ENCODE data around the gene SCNN1B. TPM values are rescaled to one million over a fixed set of nuclear protein-coding genes. Genes with fewer than 3 reads are reported as not detected.

The SCNN1B gene
- total RNA-seq, 1 donor from 2014 or later = 16.1 TPM

- Histone ChIP-seq H3K9me3 (peaks cover 0 to 4% of the 10 kb centered on the region in 2 donors), H3K27me3 (no peaks in the 10 kb centered on the region), H3K36me3 (no peaks in the 10 kb centered on the region), H3K4me1 (no peaks in the 10 kb centered on the region), H3K4me3 (no peak overlapping the region), H3K27ac (no peak overlapping the region)
- no peak for DNase-seq (ENCODE audit: low spot score in 2 of 2)
- TF ChIP-seq CTCF (IDR thresholded peaks at IDR 0.05) = no peak
- intact Hi-C loops (cut with DNase I) = no loop called here
These were observed 35.9 kb downstream of the SCNN1B start for GRCh38 chr16:23337836-23338550.

GRCh38 chr16:23339787-23340186 lies 37.7 kb downstream of the SCNN1B start:
- H3K27me3 ChIP-seq = no peaks in the 10 kb centered on the region
- H3K4me3 ChIP-seq = no peak overlapping the region
- no peak for TF ChIP-seq CTCF (IDR thresholded peaks at IDR 0.05)
- H3K4me1 ChIP-seq = no peaks in the 10 kb centered on the region
- no peak overlapping the region for H3K27ac ChIP-seq
- H3K36me3 ChIP-seq = no peaks in the 10 kb centered on the region
- intact Hi-C loops (cut with DNase I) = no loop called here
- H3K9me3 ChIP-seq = peaks cover 0 to 4% of the 10 kb centered on the region in 2 donors
- DNase-seq (ENCODE audit: low spot score in 2 of 2) = no peak

GRCh38 chr16:23342083-23342640 lies 40.1 kb downstream of the SCNN1B start:
- Histone ChIP-seq H3K27me3 (no peaks in the 10 kb centered on the region), H3K4me1 (no peaks in the 10 kb centered on the region), H3K36me3 (no peaks in the 10 kb centered on the region), H3K9me3 (peaks cover 0 to 4% of the 10 kb centered on the region in 2 donors), H3K4me3 (no peak overlapping the region), H3K27ac (no peak overlapping the region)
- no peak for TF ChIP-seq CTCF (IDR thresholded peaks at IDR 0.05)
- no peak for DNase-seq (ENCODE audit: low spot score in 2 of 2)
- intact Hi-C loops (cut with DNase I) = no loop called here

GRCh38 chr16:23343643-23344612 lies 41.8 kb downstream of the SCNN1B start:
- Histone ChIP-seq H3K27ac (no peak overlapping the region), H3K4me3 (no peak overlapping the region), H3K36me3 (no peaks in the 10 kb centered on the region), H3K27me3 (no peaks in the 10 kb centered on the region), H3K4me1 (no peaks in the 10 kb centered on the region), H3K9me3 (no peaks in the 10 kb centered on the region)
- TF ChIP-seq CTCF (IDR thresholded peaks at IDR 0.05) = no peak
- intact Hi-C loops (cut with DNase I) = no loop called here
- DNase-seq (ENCODE audit: low spot score in 2 of 2) = no peak

GRCh38 chr16:23345237-23345636 lies 43.1 kb downstream of the SCNN1B start:
- DNase-seq (ENCODE audit: low spot score in 2 of 2) = no peak
- no peaks in the 10 kb centered on the region for H3K9me3 ChIP-seq
- no peaks in the 10 kb centered on the region for H3K36me3 ChIP-seq
- intact Hi-C loops (cut with DNase I) = no loop called here
- no peak overlapping the region for H3K27ac ChIP-seq
- TF ChIP-seq CTCF (IDR thresholded peaks at IDR 0.05) = no peak
- H3K4me1 ChIP-seq = no peaks in the 10 kb centered on the region
- H3K4me3 ChIP-seq = no peak overlapping the region
- H3K27me3 ChIP-seq = no peaks in the 10 kb centered on the region
